ENCODE measurements around the gene SVEP1.

SVEP1 gene

GRCh38 chr9:110319781-110320492 lies 259.6 kb downstream of the SVEP1 start:
- H2BK15ac ChIP-seq (ENCODE audit: low read length): no peak overlapping the region
- no peak overlapping the region for H3K27ac ChIP-seq (replicated peaks; ENCODE audit: low read length)
- peaks cover 0 to 3% (median 0%) of the 10 kb centered on the region in 3 experiments for H3K27me3 ChIP-seq (ENCODE audit: control insufficient read depth in 3 of 3, insufficient read depth in 3 of 3, low read depth in 1 of 3, low read length in 3 of 3)
- no peak overlapping the region for H4K91ac ChIP-seq (ENCODE audit: low read depth, low read length, poor library complexity)
- H2BK12ac ChIP-seq (ENCODE audit: low read length): no peak overlapping the region
- WGBS, 2 donors (ENCODE audit: extremely low coverage in 2 of 2, insufficient read length in 2 of 2, insufficient replicate concordance in 1 of 2): no CpG with 5 or more reads among the region's 4 CpGs
- no peak overlapping the region for H3K4me2 ChIP-seq (ENCODE audit: insufficient read depth, low read length, poor library complexity, severe bottlenecking)
- H3K4me1 ChIP-seq (ENCODE audit: control insufficient read depth in 2 of 2, insufficient read depth in 1 of 2, low read depth in 1 of 2, low read length in 2 of 2): no peaks in the 10 kb centered on the region
- no peak overlapping the region for H4K8ac ChIP-seq (ENCODE audit: low read depth, low read length)
- no peak overlapping the region for H3K23ac ChIP-seq (ENCODE audit: low read depth, low read length, poor library complexity)
- no peaks in the 10 kb centered on the region for H3K9me3 ChIP-seq (replicated peaks in 1 of 2; ENCODE audit: control insufficient read depth in 2 of 2, insufficient read depth in 1 of 2, low read depth in 1 of 2, low read length in 2 of 2)
- H3K79me1 ChIP-seq (ENCODE audit: low read depth, low read length): no peaks in the 10 kb centered on the region
- H2BK120ac ChIP-seq (ENCODE audit: low read depth, low read length): no peak overlapping the region
- no peak overlapping the region for H2BK5ac ChIP-seq (ENCODE audit: low read length)
- no peak overlapping the region for H3K9ac ChIP-seq (ENCODE audit: low read depth, low read length, poor library complexity)
- H3K36me3 ChIP-seq (replicated peaks in 1 of 2; ENCODE audit: control insufficient read depth in 2 of 2, insufficient read depth in 2 of 2, low read length in 2 of 2): no peaks in the 10 kb centered on the region
- H3K18ac ChIP-seq (ENCODE audit: low read length): no peak overlapping the region
- DNase-seq (ENCODE audit: low spot score): no peak
- H3K4me3 ChIP-seq (ENCODE audit: low read length in 2 of 2): no peak overlapping the region
- H3K4ac ChIP-seq (ENCODE audit: low read length): no peak overlapping the region
- no peak overlapping the region for H3K14ac ChIP-seq (ENCODE audit: low read length)
- H2AFZ ChIP-seq (ENCODE audit: low read length): no peak overlapping the region
- H2AK5ac ChIP-seq (ENCODE audit: low read depth, low read length): no peak overlapping the region

DNA sequence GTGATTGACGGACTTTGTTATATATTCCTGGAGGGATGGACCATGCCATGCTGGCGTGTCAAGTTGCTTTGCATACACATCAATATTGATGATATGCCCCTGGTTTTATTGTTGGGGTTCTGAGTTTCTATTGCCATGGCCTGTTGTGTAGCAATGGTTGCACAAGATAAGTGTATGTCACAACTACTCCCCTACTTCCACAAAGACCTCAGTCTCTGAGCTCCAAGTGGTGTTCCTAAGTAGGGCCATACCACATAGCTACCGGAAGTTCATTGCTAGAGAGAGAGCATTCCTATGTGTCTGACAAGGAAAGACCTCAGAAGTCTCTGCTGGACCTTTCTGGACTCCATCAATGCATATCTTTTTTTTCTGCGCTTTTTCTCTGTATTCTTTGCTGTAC lies 261.6 kb downstream of the SVEP1 start:
- Histone ChIP-seq H2AFZ (ENCODE audit: low read length) (no peak overlapping the region), H3K4me1 (ENCODE audit: control insufficient read depth in 2 of 2, insufficient read depth in 1 of 2, low read depth in 1 of 2, low read length in 2 of 2) (no peaks in the 10 kb centered on the region), H3K18ac (ENCODE audit: low read length) (no peak overlapping the region), H3K4me3 (ENCODE audit: low read length in 2 of 2) (no peak overlapping the region), H2BK120ac (ENCODE audit: low read depth, low read length) (no peak overlapping the region), H3K14ac (ENCODE audit: low read length) (no peak overlapping the region), H3K27ac (replicated peaks; ENCODE audit: low read length) (no peak overlapping the region), H3K79me1 (ENCODE audit: low read depth, low read length) (no peaks in the 10 kb centered on the region), H3K27me3 (ENCODE audit: control insufficient read depth in 3 of 3, insufficient read depth in 3 of 3, low read depth in 1 of 3, low read length in 3 of 3) (peaks cover 0 to 3% (median 0%) of the 10 kb centered on the region in 3 experiments), H2AK5ac (ENCODE audit: low read depth, low read length) (no peak overlapping the region), H3K36me3 (replicated peaks in 1 of 2; ENCODE audit: control insufficient read depth in 2 of 2, insufficient read depth in 2 of 2, low read length in 2 of 2) (no peaks in the 10 kb centered on the region), H2BK15ac (ENCODE audit: low read length) (no peak overlapping the region), H2BK12ac (ENCODE audit: low read length) (no peak overlapping the region), H3K9me3 (replicated peaks in 1 of 2; ENCODE audit: control insufficient read depth in 2 of 2, insufficient read depth in 1 of 2, low read depth in 1 of 2, low read length in 2 of 2) (no peaks in the 10 kb centered on the region), H2BK5ac (ENCODE audit: low read length) (no peak overlapping the region), H3K4ac (ENCODE audit: low read length) (no peak overlapping the region), H3K23ac (ENCODE audit: low read depth, low read length, poor library complexity) (no peak overlapping the region), H4K91ac (ENCODE audit: low read depth, low read length, poor library complexity) (no peak overlapping the region), H4K8ac (ENCODE audit: low read depth, low read length) (no peak overlapping the region), H3K4me2 (ENCODE audit: insufficient read depth, low read length, poor library complexity, severe bottlenecking) (no peak overlapping the region), H3K9ac (ENCODE audit: low read depth, low read length, poor library complexity) (no peak overlapping the region)
- no CpG with 5 or more reads among the region's 4 CpGs for WGBS, 2 donors (ENCODE audit: extremely low coverage in 2 of 2, insufficient read length in 2 of 2, insufficient replicate concordance in 1 of 2)
- DNase-seq (ENCODE audit: low spot score): no peak

DNA sequence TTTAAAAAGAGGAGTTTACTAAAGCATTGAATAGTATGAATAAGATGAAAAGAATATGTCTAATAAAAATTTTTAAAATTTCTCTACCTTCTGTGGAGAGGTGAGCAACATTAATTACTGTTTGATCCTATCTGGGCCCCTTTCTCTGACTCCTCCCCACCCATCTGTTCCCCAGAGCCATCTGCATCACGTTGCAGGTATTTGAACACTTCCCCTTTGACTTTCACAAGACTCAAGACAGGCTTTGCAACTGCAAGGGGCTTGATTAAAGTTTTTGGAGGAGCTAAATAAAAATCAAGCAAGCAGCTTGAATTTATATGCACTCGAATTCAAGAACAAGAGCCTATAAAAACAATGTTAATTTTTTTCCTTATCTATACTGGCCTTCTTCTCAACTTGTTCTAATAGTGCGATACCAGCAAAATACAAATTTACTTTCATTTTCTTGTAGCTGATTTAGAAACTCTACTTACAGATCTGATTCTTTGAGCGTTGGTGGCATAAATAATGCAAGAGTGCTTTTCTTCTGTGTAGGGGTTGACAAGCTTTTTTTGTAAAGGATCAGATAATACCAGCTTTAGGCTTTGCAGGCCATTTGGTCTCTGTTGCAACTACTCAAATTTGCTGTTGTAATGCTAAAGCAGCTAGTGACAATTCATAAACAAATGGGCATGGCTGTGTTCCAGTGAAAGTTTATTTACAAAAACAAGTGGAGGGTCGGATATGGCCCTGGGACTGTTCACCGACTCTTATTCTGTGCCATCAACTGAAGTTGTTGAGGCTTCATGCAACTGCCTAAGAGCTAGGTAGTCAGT lies 263.1 kb downstream of the SVEP1 start:
- DNase-seq (ENCODE audit: low spot score): no peak
- no CpG with 5 or more reads among the region's 6 CpGs for WGBS, 2 donors (ENCODE audit: extremely low coverage in 2 of 2, insufficient read length in 2 of 2, insufficient replicate concordance in 1 of 2)
- no peak overlapping the region for H2AFZ ChIP-seq (ENCODE audit: low read length)
- no peak overlapping the region for H3K4ac ChIP-seq (ENCODE audit: low read length)
- H4K91ac ChIP-seq (ENCODE audit: low read depth, low read length, poor library complexity): no peak overlapping the region
- H3K36me3 ChIP-seq (replicated peaks in 1 of 2; ENCODE audit: control insufficient read depth in 2 of 2, insufficient read depth in 2 of 2, low read length in 2 of 2): no peaks in the 10 kb centered on the region
- no peak overlapping the region for H3K27ac ChIP-seq (replicated peaks; ENCODE audit: low read length)
- no peak overlapping the region for H2BK15ac ChIP-seq (ENCODE audit: low read length)
- no peak overlapping the region for H3K9ac ChIP-seq (ENCODE audit: low read depth, low read length, poor library complexity)
- no peak overlapping the region for H3K4me2 ChIP-seq (ENCODE audit: insufficient read depth, low read length, poor library complexity, severe bottlenecking)
- H3K23ac ChIP-seq (ENCODE audit: low read depth, low read length, poor library complexity): no peak overlapping the region
- no peak overlapping the region for H2AK5ac ChIP-seq (ENCODE audit: low read depth, low read length)
- no peaks in the 10 kb centered on the region for H3K4me1 ChIP-seq (ENCODE audit: control insufficient read depth in 2 of 2, insufficient read depth in 1 of 2, low read depth in 1 of 2, low read length in 2 of 2)
- H3K27me3 ChIP-seq (ENCODE audit: control insufficient read depth in 3 of 3, insufficient read depth in 3 of 3, low read depth in 1 of 3, low read length in 3 of 3): peaks cover 0 to 3% (median 0%) of the 10 kb centered on the region in 3 experiments
- H3K14ac ChIP-seq (ENCODE audit: low read length): no peak overlapping the region
- no peak overlapping the region for H4K8ac ChIP-seq (ENCODE audit: low read depth, low read length)
- no peak overlapping the region for H2BK12ac ChIP-seq (ENCODE audit: low read length)
- H3K4me3 ChIP-seq (ENCODE audit: low read length in 2 of 2): no peak overlapping the region
- no peak overlapping the region for H2BK5ac ChIP-seq (ENCODE audit: low read length)
- H2BK120ac ChIP-seq (ENCODE audit: low read depth, low read length): no peak overlapping the region
- H3K9me3 ChIP-seq (replicated peaks in 1 of 2; ENCODE audit: control insufficient read depth in 2 of 2, insufficient read depth in 1 of 2, low read depth in 1 of 2, low read length in 2 of 2): no peaks in the 10 kb centered on the region
- H3K79me1 ChIP-seq (ENCODE audit: low read depth, low read length): no peaks in the 10 kb centered on the region
- H3K18ac ChIP-seq (ENCODE audit: low read length): no peak overlapping the region
